Measurements from ENCODE around the gene NEDD9.

DNA sequence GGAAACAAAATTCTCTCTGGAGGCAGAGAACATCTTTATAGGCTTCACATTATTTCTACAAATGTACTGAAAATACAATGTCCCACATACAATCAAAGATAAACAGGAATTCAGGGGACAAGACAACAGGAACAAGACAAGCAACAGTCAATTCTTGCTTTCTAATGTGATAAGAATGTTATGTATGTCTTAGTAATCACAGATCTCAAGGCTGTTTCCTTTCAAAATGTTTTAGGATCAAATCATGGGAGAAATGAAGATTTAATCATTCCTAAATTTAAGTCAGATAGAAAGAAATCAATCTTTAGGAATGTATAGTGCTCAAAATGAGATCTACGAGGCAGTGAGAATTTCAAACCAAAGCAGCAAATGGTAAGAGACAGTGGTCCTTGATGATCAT, 32.1 kb downstream of the NEDD9 start:
- TF ChIP-seq NFIC (IDR thresholded peaks at IDR 0.05) (no peak), CREB1 (IDR thresholded peaks at IDR 0.05; ENCODE audit: low read depth) (no peak), EP300 (IDR thresholded peaks at IDR 0.05; ENCODE audit: borderline replicate concordance) (no peak), TCF12 (IDR thresholded peaks at IDR 0.05; ENCODE audit: low read depth) (no peak), CEBPB (IDR thresholded peaks at IDR 0.05) (no peak), FOXM1 (IDR thresholded peaks at IDR 0.05; ENCODE audit: borderline replicate concordance, low read depth) (no peak), RAD21 (IDR thresholded peaks at IDR 0.05; ENCODE audit: low read depth) (no peak), TAF1 (IDR thresholded peaks at IDR 0.05; ENCODE audit: low read depth) (no peak), YY1 (IDR thresholded peaks at IDR 0.05; ENCODE audit: low read depth) (no peak)
- TF ChIP-seq, protein P1, sequence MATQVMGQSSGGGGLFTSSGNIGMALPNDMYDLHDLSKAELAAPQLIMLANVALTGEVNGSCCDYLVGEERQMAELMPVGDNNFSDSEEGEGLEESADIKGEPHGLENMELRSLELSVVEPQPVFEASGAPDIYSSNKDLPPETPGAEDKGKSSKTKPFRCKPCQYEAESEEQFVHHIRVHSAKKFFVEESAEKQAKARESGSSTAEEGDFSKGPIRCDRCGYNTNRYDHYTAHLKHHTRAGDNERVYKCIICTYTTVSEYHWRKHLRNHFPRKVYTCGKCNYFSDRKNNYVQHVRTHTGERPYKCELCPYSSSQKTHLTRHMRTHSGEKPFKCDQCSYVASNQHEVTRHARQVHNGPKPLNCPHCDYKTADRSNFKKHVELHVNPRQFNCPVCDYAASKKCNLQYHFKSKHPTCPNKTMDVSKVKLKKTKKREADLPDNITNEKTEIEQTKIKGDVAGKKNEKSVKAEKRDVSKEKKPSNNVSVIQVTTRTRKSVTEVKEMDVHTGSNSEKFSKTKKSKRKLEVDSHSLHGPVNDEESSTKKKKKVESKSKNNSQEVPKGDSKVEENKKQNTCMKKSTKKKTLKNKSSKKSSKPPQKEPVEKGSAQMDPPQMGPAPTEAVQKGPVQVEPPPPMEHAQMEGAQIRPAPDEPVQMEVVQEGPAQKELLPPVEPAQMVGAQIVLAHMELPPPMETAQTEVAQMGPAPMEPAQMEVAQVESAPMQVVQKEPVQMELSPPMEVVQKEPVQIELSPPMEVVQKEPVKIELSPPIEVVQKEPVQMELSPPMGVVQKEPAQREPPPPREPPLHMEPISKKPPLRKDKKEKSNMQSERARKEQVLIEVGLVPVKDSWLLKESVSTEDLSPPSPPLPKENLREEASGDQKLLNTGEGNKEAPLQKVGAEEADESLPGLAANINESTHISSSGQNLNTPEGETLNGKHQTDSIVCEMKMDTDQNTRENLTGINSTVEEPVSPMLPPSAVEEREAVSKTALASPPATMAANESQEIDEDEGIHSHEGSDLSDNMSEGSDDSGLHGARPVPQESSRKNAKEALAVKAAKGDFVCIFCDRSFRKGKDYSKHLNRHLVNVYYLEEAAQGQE (IDR thresholded peaks at IDR 0.05; ENCODE audit: low read depth), result no peak
- TF ChIP-seq, protein P2, sequence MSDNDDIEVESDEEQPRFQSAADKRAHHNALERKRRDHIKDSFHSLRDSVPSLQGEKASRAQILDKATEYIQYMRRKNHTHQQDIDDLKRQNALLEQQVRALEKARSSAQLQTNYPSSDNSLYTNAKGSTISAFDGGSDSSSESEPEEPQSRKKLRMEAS (IDR thresholded peaks at IDR 0.05), result no peak

All from Ishikawa (cell line).